Measurements from ENCODE around the gene CHST9. TPM values are rescaled to one million over a fixed set of nuclear protein-coding genes. Genes with fewer than 3 reads are reported as not detected.

Gene CHST9
- total RNA-seq, 1 experiment from 2014 or later, result 3.5 TPM

DNA sequence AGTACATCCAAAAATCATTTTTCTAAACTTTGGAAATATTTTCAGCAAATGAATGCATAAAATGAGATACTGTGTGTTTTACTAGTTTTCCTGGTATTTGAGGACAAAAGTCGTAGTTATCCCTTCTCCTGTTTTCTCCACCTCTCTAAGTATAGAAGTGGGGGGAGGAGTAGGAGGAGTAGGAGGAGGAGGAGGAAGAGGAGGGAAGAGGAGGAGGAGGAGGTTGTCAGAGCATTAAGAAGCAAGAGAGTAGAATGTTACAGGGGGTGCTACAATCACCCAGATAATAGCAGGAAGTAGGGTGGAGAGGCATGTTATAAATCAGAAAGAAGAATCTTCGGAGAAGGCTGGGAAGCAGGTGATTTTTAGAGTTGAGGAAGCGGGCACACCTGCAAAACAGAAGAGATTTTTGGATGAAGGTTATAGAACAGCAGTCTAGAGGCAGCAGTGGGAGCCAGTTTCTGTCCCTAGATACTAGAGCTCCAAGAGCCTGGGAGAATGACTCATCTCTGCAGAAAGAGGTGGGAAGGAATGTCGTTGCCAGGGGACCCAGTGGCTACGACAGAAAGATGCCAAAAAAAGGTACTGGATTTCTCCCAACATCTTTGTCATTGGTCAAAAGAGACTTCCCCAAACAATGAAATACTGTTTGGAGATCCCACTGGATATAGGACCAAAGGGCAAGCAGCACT lies 275.4 kb downstream of the CHST9 start:
- Mint-ChIP-seq H3K9me3 (peaks cover 3 to 7% of the 10 kb centered on the region in 2 experiments; a peak in 3 of 5 replicates), H3K36me3 (ENCODE audit: insufficient read depth in 1 of 3, low read depth in 3 of 3) (peaks cover 0 to 2% (median 0%) of the 10 kb centered on the region in 3 experiments; a peak in 2 of 7 replicates), H3K27me3 (ENCODE audit: low read depth) (no peaks in the 10 kb centered on the region), H3K27ac (peak overlapping the region in 1 of 3 experiments; percentile 23; a peak in 1 of 7 replicates), H3K4me1 (peaks cover 10 to 11% of the 10 kb centered on the region in 2 experiments), H3K4me3 (no peak overlapping the region)
- Histone ChIP-seq H3K14ac (ENCODE audit: insufficient read depth, low read length) (no peak overlapping the region), H3K9me3 (ENCODE audit: control insufficient read depth, low read depth, low read length) (no peaks in the 10 kb centered on the region), H3K79me1 (ENCODE audit: insufficient read depth, low read depth, low read length, poor library complexity, severe bottlenecking) (no peaks in the 10 kb centered on the region), H3K23me2 (ENCODE audit: insufficient read length, low read depth, low read length, poor library complexity, severe bottlenecking) (no peaks in the 10 kb centered on the region), H4K5ac (ENCODE audit: insufficient read length, low read depth, low read length) (no peak overlapping the region), H3K27ac (ENCODE audit: insufficient read length, low read depth, low read length) (no peak overlapping the region), H4K8ac (replicated peaks; ENCODE audit: insufficient read length, low read depth, low read length) (no peak overlapping the region), H3K56ac (ENCODE audit: insufficient read length, low read depth, low read length) (no peak overlapping the region), H3K23ac (ENCODE audit: insufficient read length, low read depth, low read length) (no peak overlapping the region), H3K18ac (ENCODE audit: insufficient read length, low read depth, low read length) (no peak overlapping the region), H3K9ac (ENCODE audit: extremely low read depth, insufficient read length, low read length) (no peak overlapping the region), H3K27me3 (ENCODE audit: insufficient read depth, low read length) (no peaks in the 10 kb centered on the region), H2BK20ac (ENCODE audit: low read depth, low read length, poor library complexity, severe bottlenecking) (no peak overlapping the region), H3T11ph (ENCODE audit: low read length) (no peak overlapping the region), H2AFZ (ENCODE audit: low read length) (no peak overlapping the region), H4K91ac (ENCODE audit: insufficient read length, low read depth, low read length) (no peak overlapping the region), H3K79me2 (ENCODE audit: insufficient read depth, low read length) (no peaks in the 10 kb centered on the region), H2BK12ac (ENCODE audit: insufficient read length, low read depth, low read length) (no peak overlapping the region), H2AK5ac (ENCODE audit: insufficient read length, low read length) (no peak overlapping the region), H2BK5ac (ENCODE audit: insufficient read length, low read length) (no peak overlapping the region), H4K20me1 (ENCODE audit: control insufficient read depth, insufficient read depth, insufficient read length) (no peaks in the 10 kb centered on the region), H3K4ac (ENCODE audit: low read depth, low read length) (no peak overlapping the region), H3K4me1 (ENCODE audit: insufficient read depth, low read length) (no peaks in the 10 kb centered on the region; the same call in 1 of the 2 replicates), H2BK15ac (ENCODE audit: low read depth, low read length) (no peak overlapping the region), H2BK120ac (ENCODE audit: low read depth, low read length, poor library complexity, severe bottlenecking) (no peak overlapping the region), H3K4me2 (ENCODE audit: insufficient read depth, insufficient read length, low read length) (no peak overlapping the region)
- TF ChIP-seq, protein P1, sequence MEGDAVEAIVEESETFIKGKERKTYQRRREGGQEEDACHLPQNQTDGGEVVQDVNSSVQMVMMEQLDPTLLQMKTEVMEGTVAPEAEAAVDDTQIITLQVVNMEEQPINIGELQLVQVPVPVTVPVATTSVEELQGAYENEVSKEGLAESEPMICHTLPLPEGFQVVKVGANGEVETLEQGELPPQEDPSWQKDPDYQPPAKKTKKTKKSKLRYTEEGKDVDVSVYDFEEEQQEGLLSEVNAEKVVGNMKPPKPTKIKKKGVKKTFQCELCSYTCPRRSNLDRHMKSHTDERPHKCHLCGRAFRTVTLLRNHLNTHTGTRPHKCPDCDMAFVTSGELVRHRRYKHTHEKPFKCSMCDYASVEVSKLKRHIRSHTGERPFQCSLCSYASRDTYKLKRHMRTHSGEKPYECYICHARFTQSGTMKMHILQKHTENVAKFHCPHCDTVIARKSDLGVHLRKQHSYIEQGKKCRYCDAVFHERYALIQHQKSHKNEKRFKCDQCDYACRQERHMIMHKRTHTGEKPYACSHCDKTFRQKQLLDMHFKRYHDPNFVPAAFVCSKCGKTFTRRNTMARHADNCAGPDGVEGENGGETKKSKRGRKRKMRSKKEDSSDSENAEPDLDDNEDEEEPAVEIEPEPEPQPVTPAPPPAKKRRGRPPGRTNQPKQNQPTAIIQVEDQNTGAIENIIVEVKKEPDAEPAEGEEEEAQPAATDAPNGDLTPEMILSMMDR (conservative IDR thresholded peaks at IDR 0.05), result no peak
- WGBS (ENCODE audit: extremely low coverage, insufficient read length, low lambda C conversion rate), result no CpG with 5 or more reads among the region's 5 CpGs
- DNase-seq, result peak; percentile 41

Data from H9 (cell line).